GM19372 (cell line): ENCODE results near the gene ATAD3B.
"Not testable (repeated sequence)": the region's sequence is repeated elsewhere in the genome, so short reads cannot be mapped to it uniquely, and the experiment has no call there.

Source experiments
- ATAC-seq: cut with Tn5 transposase; IDR thresholded peaks from one replicate; pipeline ENCODE4 v1.9.1; 2021; ENCODE audit warnings: mild to moderate bottlenecking, low read depth, moderate library complexity; ENCODE audit not compliant: unreplicated experiment

Gene ATAD3B

GRCh38 chr1:1527092-1527816 is 55.7 kb downstream of the ATAD3B start:
- no peak for ATAC-seq

- ATAC-seq: no peak
These were observed 57.0 kb downstream of the ATAD3B start for GRCh38 chr1:1528301-1529267.

- no peak for ATAC-seq
These were observed 57.8 kb downstream of the ATAD3B start for GRCh38 chr1:1529321-1529720.

- no peak for ATAC-seq
These were observed 58.4 kb downstream of the ATAD3B start for GRCh38 chr1:1529936-1530335.

GRCh38 chr1:1531947-1532346 is 60.4 kb downstream of the ATAD3B start:
- no peak for ATAC-seq

GRCh38 chr1:1533176-1533893 is 61.8 kb downstream of the ATAD3B start:
- ATAC-seq: not testable (repeated sequence)

- not testable (repeated sequence) for ATAC-seq
These were observed 62.3 kb downstream of the ATAD3B start for GRCh38 chr1:1533894-1534291.

GRCh38 chr1:1534401-1535154 is 63.0 kb downstream of the ATAD3B start:
- no peak for ATAC-seq

- ATAC-seq: no peak
These were observed 63.8 kb downstream of the ATAD3B start for GRCh38 chr1:1535201-1536018.

GRCh38 chr1:1536019-1536937 is 64.7 kb downstream of the ATAD3B start:
- no peak for ATAC-seq

- ATAC-seq: no peak
These were observed 65.5 kb downstream of the ATAD3B start for GRCh38 chr1:1536938-1537546.

GRCh38 chr1:1537626-1538250 is 66.2 kb downstream of the ATAD3B start:
- ATAC-seq: no peak

- no peak for ATAC-seq
These were observed 66.8 kb downstream of the ATAD3B start for GRCh38 chr1:1538334-1538733.

- no peak for ATAC-seq
These were observed 67.4 kb downstream of the ATAD3B start for GRCh38 chr1:1538989-1539309.

- ATAC-seq: no peak
These were observed 67.9 kb downstream of the ATAD3B start for GRCh38 chr1:1539310-1540089.

- no peak for ATAC-seq
These were observed 68.7 kb downstream of the ATAD3B start, which contains the start of gene TMEM240 for GRCh38 chr1:1540090-1540817. Gene TMEM240, minus strand, starts transcription at chr1:1540624. Its CDS starts 278 bp downstream, at chr1:1540346.
